ENCODE data around the gene EP400.

EP400 gene

DNA sequence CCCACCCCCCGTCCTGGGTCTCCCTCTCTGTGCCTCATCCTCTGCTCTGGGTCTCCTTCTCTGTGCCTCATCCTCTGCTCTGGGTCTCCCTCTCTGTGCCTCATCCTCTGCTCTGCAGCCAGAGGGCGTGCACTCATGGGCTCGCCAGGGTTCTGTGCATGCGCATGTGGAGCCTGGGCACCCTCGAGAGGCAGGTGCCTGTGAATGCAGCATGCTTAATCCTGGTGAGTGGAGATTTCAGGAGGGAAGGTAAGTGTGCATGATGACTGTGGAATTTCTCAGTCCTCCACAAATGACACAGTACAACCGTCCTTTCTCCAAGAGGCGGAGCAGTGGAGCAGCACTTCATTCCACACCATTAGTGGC is 65.2 kb downstream of the EP400 start:
- no peak for DNase-seq (ENCODE audit: insufficient read length, low spot score)
- FAIRE-seq = no peak
- TF ChIP-seq PAX5 (IDR thresholded peaks at IDR 0.05; ENCODE audit: insufficient read depth, low read length, severe bottlenecking) (no peak), SPI1 (IDR thresholded peaks at IDR 0.05; ENCODE audit: low read depth, low read length) (no peak), TAF1 (IDR thresholded peaks at IDR 0.05; ENCODE audit: low read depth, low read length) (no peak), POLR2AphosphoS5 (IDR thresholded peaks at IDR 0.05; ENCODE audit: low read depth, low read length) (no peak), POLR2A (IDR thresholded peaks at IDR 0.05; ENCODE audit: low read depth, low read length) (no peak), POU2F2 (IDR thresholded peaks at IDR 0.05; ENCODE audit: low read depth, low read length) (no peak)

DNA sequence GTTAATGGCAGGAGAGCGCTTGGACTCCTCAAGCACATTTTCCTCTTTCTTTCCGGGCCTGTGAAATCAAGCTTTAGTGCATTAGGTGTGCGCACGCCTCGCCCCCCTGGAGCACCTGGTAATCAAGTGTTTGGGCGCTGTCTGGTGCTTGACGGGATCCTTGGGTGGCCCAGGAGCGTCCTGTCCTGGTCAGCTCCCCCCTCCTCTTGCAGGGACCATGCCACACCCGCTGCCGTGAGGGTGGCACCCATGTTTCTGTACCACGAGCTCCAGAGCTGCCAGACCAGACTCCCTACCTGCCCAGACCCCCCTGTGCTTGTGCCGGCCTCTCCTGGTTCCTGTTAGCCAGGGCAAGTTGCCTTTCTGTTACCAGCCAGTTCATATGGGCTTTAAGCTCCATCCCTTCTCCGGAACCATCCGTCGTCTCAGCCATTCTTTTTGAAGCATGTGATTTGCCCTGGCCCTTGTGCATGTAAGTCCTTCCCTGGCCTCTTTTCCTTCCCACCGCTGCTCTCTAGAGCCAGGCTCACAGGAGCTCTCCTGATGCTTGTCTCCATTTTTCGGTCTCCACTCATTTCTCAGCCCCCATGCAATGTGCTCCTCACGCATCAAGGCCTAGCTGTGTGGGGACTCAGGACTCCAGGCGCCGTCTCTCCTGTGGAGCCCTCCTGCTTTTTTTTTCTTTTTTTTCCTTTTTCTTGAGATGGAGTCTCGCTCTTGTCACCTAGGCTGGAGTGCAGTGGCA is 66.1 kb downstream of the EP400 start:
- no peak for FAIRE-seq
- no peak for TF ChIP-seq TAF1 (IDR thresholded peaks at IDR 0.05; ENCODE audit: low read depth, low read length)
- no peak for TF ChIP-seq SPI1 (IDR thresholded peaks at IDR 0.05; ENCODE audit: low read depth, low read length)
- TF ChIP-seq POLR2AphosphoS5 (IDR thresholded peaks at IDR 0.05; ENCODE audit: low read depth, low read length) = no peak
- TF ChIP-seq PAX5 (IDR thresholded peaks at IDR 0.05; ENCODE audit: insufficient read depth, low read length, severe bottlenecking) = no peak
- no peak for TF ChIP-seq POLR2A (IDR thresholded peaks at IDR 0.05; ENCODE audit: low read depth, low read length)
- no peak for TF ChIP-seq POU2F2 (IDR thresholded peaks at IDR 0.05; ENCODE audit: low read depth, low read length)
- no peak for DNase-seq (ENCODE audit: insufficient read length, low spot score)

DNA sequence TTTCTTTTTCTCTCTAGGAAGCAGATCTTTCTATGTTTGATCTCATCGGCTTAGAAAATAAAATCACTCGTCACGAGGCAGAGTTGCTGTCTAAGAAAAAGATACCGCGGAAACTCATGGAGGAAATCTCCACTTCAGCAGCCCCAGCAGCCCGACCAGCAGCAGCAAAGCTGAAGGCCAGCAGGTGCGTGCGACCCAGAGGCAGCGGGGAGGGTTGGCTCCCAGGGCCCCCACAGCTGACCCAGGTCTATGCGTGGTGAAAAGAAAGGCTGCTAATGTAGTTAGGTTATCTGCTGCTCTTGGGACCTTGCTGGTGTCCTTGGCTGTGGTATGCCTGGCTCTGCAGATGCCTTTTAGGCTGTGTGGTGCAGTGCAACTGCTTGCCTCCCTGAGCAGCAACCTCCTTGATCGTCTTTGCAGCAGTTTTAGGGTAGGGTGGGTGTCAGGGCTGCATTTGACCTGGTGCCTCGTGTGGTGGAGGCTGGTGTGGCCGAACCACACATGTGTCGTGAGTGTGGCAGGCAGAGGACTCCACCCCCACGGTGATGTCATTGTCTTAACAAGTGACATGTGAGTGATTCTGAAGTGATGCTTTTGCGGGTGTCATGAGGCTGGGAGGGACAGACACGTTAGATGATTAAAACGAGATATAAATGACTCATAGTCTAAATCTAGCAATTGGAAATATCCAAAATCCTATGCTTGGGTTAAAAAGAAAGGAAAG is 68.6 kb downstream of the EP400 start:
- DNase-seq (ENCODE audit: insufficient read length, low spot score) (no peak), FAIRE-seq (peak; percentile 23)

DNA sequence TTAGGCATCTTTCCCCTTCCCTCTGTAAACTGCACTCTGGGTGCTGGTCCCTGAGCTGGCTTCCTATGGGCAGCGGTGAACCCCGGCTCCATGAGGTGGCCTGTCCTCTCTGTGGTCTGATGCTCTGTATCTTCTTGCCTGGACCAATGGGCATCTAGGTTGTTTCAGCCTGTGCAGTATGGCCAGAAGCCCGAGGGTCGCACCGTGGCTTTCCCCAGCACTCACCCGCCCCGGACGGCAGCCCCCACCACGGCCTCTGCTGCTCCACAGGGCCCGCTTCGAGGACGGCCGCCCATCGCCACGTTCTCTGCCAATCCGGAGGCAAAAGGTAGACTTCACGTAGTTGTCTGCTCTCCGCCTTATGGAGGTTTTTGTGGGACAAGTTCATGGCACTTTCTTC is 70.1 kb downstream of the EP400 start:
- DNase-seq (ENCODE audit: insufficient read length, low spot score) (no peak), FAIRE-seq (no peak)
- TF ChIP-seq PAX5 (IDR thresholded peaks at IDR 0.05; ENCODE audit: insufficient read depth, low read length, severe bottlenecking) (no peak), POLR2A (IDR thresholded peaks at IDR 0.05; ENCODE audit: low read depth, low read length) (no peak), SPI1 (IDR thresholded peaks at IDR 0.05; ENCODE audit: low read depth, low read length) (no peak), POU2F2 (IDR thresholded peaks at IDR 0.05; ENCODE audit: low read depth, low read length) (no peak), POLR2AphosphoS5 (IDR thresholded peaks at IDR 0.05; ENCODE audit: low read depth, low read length) (no peak), TAF1 (IDR thresholded peaks at IDR 0.05; ENCODE audit: low read depth, low read length) (no peak)

More for the DNA sequence above, 68.6 kb downstream of the EP400 start:
- TF ChIP-seq POU2F2 (IDR thresholded peaks at IDR 0.05; ENCODE audit: low read depth, low read length) (no peak), SPI1 (IDR thresholded peaks at IDR 0.05; ENCODE audit: low read depth, low read length) (no peak), PAX5 (IDR thresholded peaks at IDR 0.05; ENCODE audit: insufficient read depth, low read length, severe bottlenecking) (no peak), POLR2AphosphoS5 (IDR thresholded peaks at IDR 0.05; ENCODE audit: low read depth, low read length) (no peak), POLR2A (IDR thresholded peaks at IDR 0.05; ENCODE audit: low read depth, low read length) (no peak), TAF1 (IDR thresholded peaks at IDR 0.05; ENCODE audit: low read depth, low read length) (no peak)

DNA sequence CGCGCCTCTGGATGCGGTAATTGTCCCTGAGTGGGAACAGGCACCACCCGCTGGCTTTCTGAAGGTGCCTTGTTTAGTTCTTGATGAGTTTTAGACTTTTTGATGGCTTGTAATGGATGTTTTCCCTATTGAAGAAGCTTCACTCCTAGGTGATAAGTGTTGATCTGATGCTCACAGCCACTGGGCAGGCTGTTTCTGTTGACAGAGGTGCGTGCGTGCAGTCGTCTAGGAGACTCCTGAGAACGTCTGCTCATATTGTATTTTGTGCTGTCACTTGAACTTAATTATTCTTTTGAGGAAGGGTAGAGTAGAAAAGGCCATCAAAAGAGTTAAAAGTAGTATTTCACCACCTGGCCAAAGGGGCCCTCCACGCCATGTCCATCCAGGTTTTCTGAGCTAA is 70.5 kb downstream of the EP400 start:
- DNase-seq (ENCODE audit: insufficient read length, low spot score) = no peak
- no peak for FAIRE-seq
- no peak for TF ChIP-seq SPI1 (IDR thresholded peaks at IDR 0.05; ENCODE audit: low read depth, low read length)
- TF ChIP-seq TAF1 (IDR thresholded peaks at IDR 0.05; ENCODE audit: low read depth, low read length) = no peak
- TF ChIP-seq POLR2A (IDR thresholded peaks at IDR 0.05; ENCODE audit: low read depth, low read length) = no peak

DNA sequence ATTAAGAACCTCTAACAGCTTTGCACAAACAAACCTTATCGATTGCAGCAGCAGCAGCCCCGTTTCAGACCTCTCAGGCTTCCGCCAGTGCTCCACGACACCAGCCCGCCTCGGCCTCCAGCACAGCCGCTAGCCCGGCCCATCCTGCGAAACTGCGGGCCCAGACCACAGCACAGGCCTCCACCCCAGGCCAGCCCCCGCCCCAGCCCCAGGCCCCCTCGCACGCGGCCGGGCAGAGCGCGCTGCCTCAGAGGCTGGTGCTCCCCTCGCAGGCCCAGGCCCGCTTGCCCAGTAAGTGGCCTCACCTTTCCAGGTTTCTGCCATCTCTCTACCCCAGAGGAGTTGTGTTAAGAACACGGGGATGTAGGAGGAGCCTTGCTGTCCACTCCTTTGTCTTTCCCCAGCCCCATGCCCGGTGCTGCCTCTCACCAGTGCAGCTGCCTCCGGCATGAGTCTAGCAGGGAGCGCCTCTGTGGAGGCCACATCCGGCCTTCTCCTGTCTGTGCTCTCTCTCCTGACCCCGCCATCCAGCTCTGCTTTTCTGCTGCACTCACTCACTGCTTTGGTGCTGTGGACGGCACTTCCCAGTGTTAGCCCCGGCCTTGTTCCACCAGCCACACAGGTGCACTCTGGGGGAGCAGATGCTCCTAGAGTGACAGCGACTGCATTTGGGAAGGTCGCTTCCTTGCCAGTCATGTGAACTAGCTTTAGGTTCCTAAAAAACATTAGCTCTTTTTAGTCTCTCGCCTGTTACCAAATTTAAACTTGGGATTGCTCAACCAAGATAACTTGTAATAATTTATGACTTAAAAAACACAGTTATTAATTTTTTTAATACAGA is 71.5 kb downstream of the EP400 start:
- FAIRE-seq (no peak), DNase-seq (ENCODE audit: insufficient read length, low spot score) (no peak)
- TF ChIP-seq POU2F2 (IDR thresholded peaks at IDR 0.05; ENCODE audit: low read depth, low read length) = no peak
- TF ChIP-seq SPI1 (IDR thresholded peaks at IDR 0.05; ENCODE audit: low read depth, low read length) = no peak
- TF ChIP-seq POLR2A (IDR thresholded peaks at IDR 0.05; ENCODE audit: low read depth, low read length) = no peak
- TF ChIP-seq PAX5 (IDR thresholded peaks at IDR 0.05; ENCODE audit: insufficient read depth, low read length, severe bottlenecking) = no peak
- TF ChIP-seq TAF1 (IDR thresholded peaks at IDR 0.05; ENCODE audit: low read depth, low read length) = no peak
- no peak for TF ChIP-seq POLR2AphosphoS5 (IDR thresholded peaks at IDR 0.05; ENCODE audit: low read depth, low read length)

DNA sequence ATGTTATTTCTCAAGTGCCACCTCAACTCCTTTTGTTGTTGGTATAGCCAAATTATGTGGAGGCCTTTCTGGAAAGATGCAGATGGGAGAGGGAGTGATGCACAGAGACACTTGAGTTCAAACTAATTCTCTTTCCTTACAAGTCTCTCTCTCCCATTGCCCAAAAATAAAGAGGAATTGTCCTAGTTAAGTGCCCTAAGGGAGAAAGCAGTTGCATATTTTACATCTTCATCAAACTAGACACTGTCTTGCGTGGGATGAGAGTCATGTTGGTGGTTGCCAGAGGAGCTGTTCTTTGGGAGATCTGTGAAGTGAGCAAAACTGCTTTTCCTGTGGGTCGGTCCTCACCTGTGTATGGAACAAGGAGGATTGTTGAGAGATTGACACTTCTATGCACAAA is 72.2 kb downstream of the EP400 start:
- TF ChIP-seq SPI1 (IDR thresholded peaks at IDR 0.05; ENCODE audit: low read depth, low read length) = no peak
- no peak for TF ChIP-seq POLR2A (IDR thresholded peaks at IDR 0.05; ENCODE audit: low read depth, low read length)
- no peak for TF ChIP-seq TAF1 (IDR thresholded peaks at IDR 0.05; ENCODE audit: low read depth, low read length)
- TF ChIP-seq POLR2AphosphoS5 (IDR thresholded peaks at IDR 0.05; ENCODE audit: low read depth, low read length) = no peak
- TF ChIP-seq POU2F2 (IDR thresholded peaks at IDR 0.05; ENCODE audit: low read depth, low read length) = no peak
- no peak for TF ChIP-seq PAX5 (IDR thresholded peaks at IDR 0.05; ENCODE audit: insufficient read depth, low read length, severe bottlenecking)
- DNase-seq (ENCODE audit: insufficient read length, low spot score) (no peak), FAIRE-seq (no peak)

DNA sequence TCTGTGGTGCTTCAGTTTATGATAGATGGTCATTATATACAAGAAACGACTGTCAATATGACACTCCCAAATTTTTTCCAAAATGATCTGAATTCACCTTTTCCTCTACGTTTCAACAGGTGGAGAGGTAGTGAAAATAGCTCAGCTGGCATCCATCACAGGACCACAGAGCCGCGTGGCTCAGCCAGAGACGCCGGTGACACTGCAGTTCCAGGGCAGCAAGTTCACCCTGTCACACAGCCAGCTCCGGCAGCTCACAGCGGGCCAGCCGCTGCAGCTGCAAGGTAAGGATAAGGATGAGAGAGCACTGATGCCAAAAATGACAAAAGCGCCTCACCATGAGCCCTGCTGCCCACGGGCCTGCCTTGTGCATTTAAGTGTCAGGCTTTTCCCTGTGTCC is 73.9 kb downstream of the EP400 start:
- FAIRE-seq = no peak
- TF ChIP-seq POU2F2 (IDR thresholded peaks at IDR 0.05; ENCODE audit: low read depth, low read length) = no peak
- TF ChIP-seq PAX5 (IDR thresholded peaks at IDR 0.05; ENCODE audit: insufficient read depth, low read length, severe bottlenecking) = no peak
- no peak for TF ChIP-seq POLR2AphosphoS5 (IDR thresholded peaks at IDR 0.05; ENCODE audit: low read depth, low read length)
- no peak for TF ChIP-seq POLR2A (IDR thresholded peaks at IDR 0.05; ENCODE audit: low read depth, low read length)
- TF ChIP-seq TAF1 (IDR thresholded peaks at IDR 0.05; ENCODE audit: low read depth, low read length) = no peak
- no peak for TF ChIP-seq SPI1 (IDR thresholded peaks at IDR 0.05; ENCODE audit: low read depth, low read length)
- no peak for DNase-seq (ENCODE audit: insufficient read length, low spot score)

DNA sequence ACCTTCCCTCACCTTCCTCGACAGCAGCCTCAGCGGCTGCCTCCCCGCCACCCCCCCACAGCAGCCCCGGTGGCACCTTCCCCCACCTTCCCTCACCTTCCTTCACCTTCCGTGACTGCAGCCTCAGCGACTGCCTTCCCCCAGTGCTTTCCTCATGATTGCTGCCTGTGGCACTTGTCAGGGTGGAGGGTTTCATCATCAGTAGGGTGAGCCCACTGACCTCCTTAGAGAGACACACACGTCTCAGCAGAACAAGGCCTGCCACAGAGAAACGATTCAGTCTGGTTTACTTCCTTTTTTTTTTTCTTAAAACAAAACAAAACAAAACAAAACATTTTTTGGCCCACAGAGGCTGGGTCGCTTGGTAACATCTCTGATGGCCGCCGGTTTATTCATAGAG is 75.0 kb downstream of the EP400 start:
- FAIRE-seq (no peak), DNase-seq (ENCODE audit: insufficient read length, low spot score) (no peak)
- TF ChIP-seq PAX5 (IDR thresholded peaks at IDR 0.05; ENCODE audit: insufficient read depth, low read length, severe bottlenecking) (no peak), SPI1 (IDR thresholded peaks at IDR 0.05; ENCODE audit: low read depth, low read length) (no peak)

All from GM12891 (cell line).